Renal cortex interstitium (tissue), 11 donors: ENCODE data around the gene HOXC4. TPM values are rescaled to one million over a fixed set of nuclear protein-coding genes. Genes with fewer than 3 reads are reported as not detected.
"Not testable (repeated sequence)": the region's sequence is repeated elsewhere in the genome, so short reads cannot be mapped to it uniquely, and the experiment has no call there.

Experiments
- DNase-seq, 11 donors: peaks; one replicate each; pipeline ENCODE4 v3.0.0-alpha.2; 2013; ENCODE audit warnings: low read depth in 9 of 11, low spot score in 4 of 11; ENCODE audit errors: extremely low read depth in 1 of 11
- polyA plus RNA-seq, 3 donors: library from polyadenylated mRNA; unstranded; fragments of 120-200 nt; gene quantifications; one replicate each; pipeline ENCODE4 v1.2.1, GENCODE V29; 2013; ENCODE audit not compliant: insufficient read length in 3 of 3

The HOXC4 gene
- polyA plus RNA-seq, 3 donors = 53.9 to 76.1 (median 59.0) TPM

DNA sequence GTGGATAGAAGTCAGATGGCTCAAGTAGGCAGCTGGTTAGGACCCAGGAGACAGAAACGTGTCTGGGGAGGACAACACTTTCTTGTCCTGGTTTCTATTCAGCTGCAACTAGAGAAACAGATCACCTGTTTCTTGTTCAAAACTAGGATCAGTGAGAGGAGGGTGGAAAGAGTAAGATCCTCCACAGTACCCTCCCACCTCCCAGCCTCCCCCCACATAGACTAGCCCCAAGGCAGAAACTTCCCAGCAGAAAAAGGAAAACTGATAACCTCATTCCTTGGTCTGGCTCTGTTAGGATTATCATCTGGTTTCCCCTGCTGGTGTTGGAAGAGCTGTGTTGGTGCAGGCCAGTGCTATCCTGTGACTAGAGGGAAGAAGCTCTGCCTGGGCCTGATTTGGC, 50.2 kb downstream of the HOXC4 start:
- not testable (repeated sequence) for DNase-seq

Other genes starting within 250 kb of the HOXC4 start
- under 1 TPM in 1 of 3 donors, not detected in 2; 0.11 TPM for gene HOXC13, start 115.0 kb upstream of the HOXC4 start, polyA plus RNA-seq
- gene HOXC12, start 98.9 kb upstream of the HOXC4 start, polyA plus RNA-seq = not detected
- gene HOXC11, start 80.7 kb upstream of the HOXC4 start, polyA plus RNA-seq = 1 to 10 TPM; 1.8 to 5.7 (median 3.2) TPM
- gene HOTAIR, start 78.9 kb upstream of the HOXC4 start, polyA plus RNA-seq = 1 to 10 TPM; 1.6 to 4.3 (median 3.0) TPM
- 10 to 100 TPM; 65.1 to 76.9 (median 65.1) TPM for gene HOXC10, start 68.7 kb upstream of the HOXC4 start, polyA plus RNA-seq
- gene HOXC9, start 53.7 kb upstream of the HOXC4 start, polyA plus RNA-seq = 10 to 100 TPM; 25.5 to 34.1 (median 26.5) TPM
- 10 to 100 TPM in 2 of 3 donors, 1 to 10 TPM in 1; 9.9 to 13.1 (median 11.4) TPM for gene HOXC8, start 44.9 kb upstream of the HOXC4 start, polyA plus RNA-seq
- gene HOXC6, start 25.4 kb upstream of the HOXC4 start, polyA plus RNA-seq = 10 to 100 TPM; 31.7 to 44.4 (median 36.6) TPM
- 1 to 10 TPM; 2.0 to 4.3 (median 2.3) TPM for gene HOXC5, start 20.8 kb upstream of the HOXC4 start, polyA plus RNA-seq
- 10 to 100 TPM; 29.2 to 37.4 (median 31.2) TPM for gene SMUG1, start 135.2 kb downstream of the HOXC4 start, polyA plus RNA-seq
- gene CBX5, start 226.3 kb downstream of the HOXC4 start, polyA plus RNA-seq = 100 to 1,000 TPM; 116 to 138 (median 129) TPM
- gene HNRNPA1, start 226.9 kb downstream of the HOXC4 start, polyA plus RNA-seq = 1,000 to 10,000 TPM; 3,334 to 4,179 (median 3,887) TPM
- gene NFE2, start 247.2 kb downstream of the HOXC4 start, polyA plus RNA-seq = 1 to 10 TPM; 2.0 to 3.7 (median 2.3) TPM